Uterus (tissue), 4 donors: Measurements from ENCODE around the gene ERO1A. TPM values are rescaled to one million over a fixed set of nuclear protein-coding genes. Genes with fewer than 3 reads are reported as not detected.

Experiments used
- DNase-seq, 2 donors: peaks; one replicate each; pipeline ENCODE4 v3.0.0-alpha.2; 2019 to 2020
- H3K27ac ChIP-seq, 2 donors: fragments of 200-600 bp; sonication (generic); 1 replicate in 1 of 2; 2 replicates in 1 of 2; pipeline ENCODE4 v1.5.1; 2016 to 2018
- H3K27me3 ChIP-seq, 2 donors: fragments of 200-600 bp; sonication (generic); one replicate each; pipeline ENCODE4 v1.5.1; 2018 to 2019; ENCODE audit warnings: control low read depth in 1 of 2
- H3K36me3 ChIP-seq, 2 donors: fragments of 200-600 bp; sonication (generic); one replicate each; pipeline ENCODE4 v1.5.1; 2019; ENCODE audit warnings: control low read depth in 1 of 2
- H3K4me1 ChIP-seq, 2 donors: fragments of 200-600 bp; sonication (generic); one replicate each; pipeline ENCODE4 v1.5.1; 2018 to 2019; ENCODE audit warnings: control low read depth in 1 of 2
- H3K4me3 ChIP-seq, 2 donors: fragments of 200-600 bp; sonication (generic); 1 replicate in 1 of 2; 2 replicates in 1 of 2; pipeline ENCODE4 v1.5.1; 2018 to 2019; ENCODE audit warnings: mild to moderate bottlenecking in 1 of 2
- H3K9me3 ChIP-seq, 2 donors: fragments of 200-600 bp; sonication (generic); one replicate each; pipeline ENCODE4 v1.5.1; 2019; ENCODE audit warnings: control low read depth in 1 of 2
- CTCF ChIP-seq, 4 experiments: fragments of 200-600 bp in 2 of 4; fragments of 450-650 bp in 2 of 4; sonication (generic) in 2 of 4; IDR thresholded peaks; one replicate each; pipeline ENCODE4 v1.5.1; 2016 to 2019; ENCODE audit warnings: antibody characterized with exemption in 4 of 4, mild to moderate bottlenecking in 2 of 4, moderate library complexity in 1 of 4
- POLR2A ChIP-seq, 2 donors: fragments of 450-650 bp; IDR thresholded peaks; one replicate each; pipeline ENCODE4 v1.6.1; 2016; ENCODE audit warnings: antibody characterized with exemption in 2 of 2, mild to moderate bottlenecking in 1 of 2, moderate library complexity in 1 of 2
- intact Hi-C: fragments of 100-400 bp; cut with DNase I; formaldehyde crosslinking; loops from one replicate; pipeline ENCODE4 v1.15.1; 2023; ENCODE audit warnings: low total_unique reads
- total RNA-seq, 4 donors: library from RNA; depleted of rRNA in 3 of 4; stranded (reverse); fragments of >200 nt in 3 of 4; gene quantifications; one replicate each; pipeline versions ENCODE4 v1.1.0 to v1.2.4, GENCODE V29; 2014 to 2023
- donor health status: DM: yes; HTN: yes; CAD: no.

Gene ERO1A
- total RNA-seq, 4 donors from 2014 or later, result 21.3 to 38.2 (median 30.4) TPM

GRCh38 chr14:52724360-52724644 lies 28.9 kb upstream of the ERO1A start:
- intact Hi-C loops, result no loop called here
- Histone ChIP-seq H3K36me3 (no peaks in the 10 kb centered on the region), H3K27me3 (no peaks in the 10 kb centered on the region), H3K4me1 (no peaks in the 10 kb centered on the region), H3K4me3 (no peak overlapping the region), H3K9me3 (no peaks in the 10 kb centered on the region), H3K27ac (no peak overlapping the region)
- no peak for DNase-seq
- no peak for TF ChIP-seq CTCF (IDR thresholded peaks at IDR 0.05)
- TF ChIP-seq POLR2A (IDR thresholded peaks at IDR 0.05), result no peak

- Histone ChIP-seq H3K27ac (no peak overlapping the region), H3K27me3 (no peaks in the 10 kb centered on the region), H3K9me3 (no peaks in the 10 kb centered on the region), H3K36me3 (no peaks in the 10 kb centered on the region), H3K4me1 (no peaks in the 10 kb centered on the region), H3K4me3 (no peak overlapping the region)
- TF ChIP-seq CTCF (IDR thresholded peaks at IDR 0.05), result no peak
- TF ChIP-seq POLR2A (IDR thresholded peaks at IDR 0.05), result no peak
- no peak for DNase-seq
- intact Hi-C loops, result no loop called here
Measured at GRCh38 chr14:52723514-52724359, 28.4 kb upstream of the ERO1A start.

DNA sequence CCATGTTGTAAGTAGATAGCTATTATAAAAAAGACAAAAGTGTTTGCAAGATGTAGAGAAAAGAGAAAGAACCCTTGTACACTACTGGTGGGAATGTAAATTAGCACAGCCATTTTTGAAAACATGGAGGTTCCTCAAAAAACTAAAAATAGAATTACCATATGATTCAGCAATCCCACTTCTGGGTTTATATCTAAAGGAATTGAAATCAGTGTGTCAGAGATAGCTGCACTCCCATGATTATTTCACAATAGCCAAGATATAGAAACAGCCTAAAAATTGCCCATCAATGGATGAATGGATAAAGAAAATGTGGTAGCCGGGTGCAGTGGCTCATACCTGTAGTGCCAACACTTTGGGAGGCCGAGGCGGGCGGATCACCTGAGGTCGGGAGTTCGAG lies 20.8 kb upstream of the ERO1A start:
- H3K27me3 ChIP-seq, result no peaks in the 10 kb centered on the region
- TF ChIP-seq POLR2A (IDR thresholded peaks at IDR 0.05), result no peak
- TF ChIP-seq CTCF (IDR thresholded peaks at IDR 0.05), result no peak
- DNase-seq, result no peak
- no peaks in the 10 kb centered on the region for H3K4me1 ChIP-seq
- H3K27ac ChIP-seq, result no peak overlapping the region
- no peaks in the 10 kb centered on the region for H3K36me3 ChIP-seq
- H3K4me3 ChIP-seq, result no peak overlapping the region
- no peaks in the 10 kb centered on the region for H3K9me3 ChIP-seq
- intact Hi-C loops, result no loop called here

DNA sequence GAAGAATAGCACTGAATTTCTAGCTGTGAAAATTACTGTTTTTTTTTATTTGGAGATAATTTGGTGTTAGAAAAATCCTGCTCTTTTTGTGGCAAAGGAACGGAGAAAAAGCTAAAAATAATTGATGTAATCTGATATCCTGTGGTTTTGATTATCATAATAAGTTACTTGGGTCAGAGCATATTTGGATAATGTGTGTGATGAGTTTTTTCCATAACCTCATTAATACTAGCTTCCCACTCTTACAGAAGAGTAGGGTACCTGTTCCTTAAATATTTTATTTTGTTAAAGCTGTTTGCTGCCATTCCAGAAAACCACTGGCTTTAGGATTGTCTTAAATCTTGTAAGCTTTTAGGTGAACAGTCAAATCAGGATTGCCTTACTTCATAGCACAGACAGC lies 16.3 kb upstream of the ERO1A start:
- Histone ChIP-seq H3K9me3 (no peaks in the 10 kb centered on the region), H3K36me3 (no peaks in the 10 kb centered on the region), H3K27ac (no peak overlapping the region), H3K4me1 (no peaks in the 10 kb centered on the region), H3K27me3 (no peaks in the 10 kb centered on the region), H3K4me3 (no peak overlapping the region)
- TF ChIP-seq CTCF (IDR thresholded peaks at IDR 0.05) (no peak), POLR2A (IDR thresholded peaks at IDR 0.05) (no peak)
- no peak for DNase-seq
- intact Hi-C loops, result no loop called here

- peak within 1 kb of the TSS; percentile 87 for H3K27ac ChIP-seq
- H3K9me3 ChIP-seq, result no peaks in the 10 kb centered on the region
- no peak for TF ChIP-seq CTCF (IDR thresholded peaks at IDR 0.05)
- peak; percentile 62 to 71 for TF ChIP-seq POLR2A (IDR thresholded peaks at IDR 0.05)
- peak within 1 kb of the TSS; percentile 63 to 74 for H3K4me3 ChIP-seq
- H3K36me3 ChIP-seq, result no peaks in the 10 kb centered on the region
- DNase-seq, result peak; percentile 93 to 95
- H3K27me3 ChIP-seq, result no peaks in the 10 kb centered on the region
- no peaks in the 10 kb centered on the region for H3K4me1 ChIP-seq
- intact Hi-C loops, result no loop called here
Measured at GRCh38 chr14:52706724-52707706, 11.7 kb upstream of the ERO1A start, which contains the start of gene PSMC6. Gene PSMC6 (plus strand): TSS chr14:52707200. CDS start chr14:52707220, 20 bp downstream.
